Coronary artery (tissue), 2 donors: ENCODE data around the gene CLMP.

Experiments used
- DNase-seq: peaks from one replicate; pipeline ENCODE4 v3.0.0-alpha.2; 2017; ENCODE audit warnings: low spot score
- H3K27ac ChIP-seq, 2 donors: fragments of 200-600 bp; sonication (generic); one replicate each; pipeline ENCODE4 v1.5.1; 2016 to 2019
- H3K4me3 ChIP-seq: fragments of 200-600 bp; sonication (generic); 2 replicates; pipeline ENCODE4 v1.5.1; 2016; ENCODE audit warnings: mild to moderate bottlenecking, moderate library complexity
- CTCF ChIP-seq: fragments of 200-600 bp; sonication (generic); IDR thresholded peaks from one replicate; pipeline ENCODE4 v1.5.1; 2019; ENCODE audit warnings: antibody characterized with exemption

CLMP gene

GRCh38 chr11:123217897-123218296 is 22.8 kb upstream of the CLMP start:
- Histone ChIP-seq H3K27ac (no peak overlapping the region), H3K4me3 (no peak overlapping the region)
- TF ChIP-seq CTCF, result no peak
- DNase-seq, result no peak

- no peak overlapping the region for H3K27ac ChIP-seq
- no peak for DNase-seq
- no peak for TF ChIP-seq CTCF
- no peak overlapping the region for H3K4me3 ChIP-seq
These were observed 21.2 kb upstream of the CLMP start for GRCh38 chr11:123216249-123216648.

GRCh38 chr11:123214940-123215339 is 19.9 kb upstream of the CLMP start:
- Histone ChIP-seq H3K27ac (no peak overlapping the region), H3K4me3 (no peak overlapping the region)
- TF ChIP-seq CTCF, result no peak
- no peak for DNase-seq

GRCh38 chr11:123214396-123214795 is 19.3 kb upstream of the CLMP start:
- no peak for TF ChIP-seq CTCF
- Histone ChIP-seq H3K4me3 (no peak overlapping the region), H3K27ac (no peak overlapping the region)
- no peak for DNase-seq

- Histone ChIP-seq H3K4me3 (no peak overlapping the region), H3K27ac (no peak overlapping the region)
- TF ChIP-seq CTCF, result no peak
- DNase-seq, result no peak
These were observed 18.3 kb upstream of the CLMP start for GRCh38 chr11:123213307-123213771.

GRCh38 chr11:123212406-123212805 is 17.4 kb upstream of the CLMP start:
- no peak overlapping the region for H3K27ac ChIP-seq
- no peak for TF ChIP-seq CTCF
- no peak for DNase-seq
- no peak overlapping the region for H3K4me3 ChIP-seq

- H3K27ac ChIP-seq, result no peak overlapping the region
- TF ChIP-seq CTCF, result no peak
These were observed 16.9 kb upstream of the CLMP start for GRCh38 chr11:123211981-123212380.

More at GRCh38 chr11:123211981-123212380, 16.9 kb upstream of the CLMP start:
- no peak for DNase-seq
- H3K4me3 ChIP-seq, result no peak overlapping the region
